Measurements from ENCODE around the gene ZNF79.

DNA sequence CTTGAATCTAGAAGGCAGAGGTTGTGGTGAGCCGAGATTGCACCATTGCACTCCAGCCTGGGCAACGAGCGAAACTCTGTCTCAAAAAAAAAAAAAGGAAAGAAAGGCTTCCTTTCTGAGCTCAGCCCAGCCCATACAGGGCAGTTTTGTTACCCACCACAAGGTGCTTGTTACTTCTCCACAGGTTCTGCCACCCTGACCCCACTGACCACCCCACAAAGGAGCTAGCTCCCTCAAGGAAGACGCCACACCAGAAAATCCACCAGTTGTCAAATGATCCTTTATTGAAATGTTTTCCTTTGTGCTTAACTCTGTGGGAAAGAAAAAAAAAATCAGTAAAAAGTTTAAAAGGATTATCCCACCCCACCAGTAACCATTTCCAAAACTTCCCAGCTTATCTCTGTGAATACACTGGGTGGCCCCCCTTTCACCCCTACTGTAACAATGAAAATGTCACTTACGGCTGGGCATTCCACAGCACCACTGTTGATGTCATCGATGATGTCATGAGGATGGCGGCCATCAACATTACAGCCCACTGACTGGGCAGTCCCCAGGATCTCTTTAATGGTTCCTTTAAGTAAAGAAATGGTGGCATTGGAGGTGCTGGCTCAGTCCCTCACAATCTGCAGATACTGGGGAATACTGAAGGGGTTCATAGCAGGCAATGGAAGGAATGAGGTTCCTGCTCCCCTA, 23.4 kb downstream of the ZNF79 start:
- peak in 1 of 2 experiments; percentile 47; a peak in 2 of 3 replicates for TF ChIP-seq POLR2A (IDR thresholded peaks at IDR 0.05; ENCODE audit: control extremely low read depth in 1 of 2, low read depth in 2 of 2, low read length in 2 of 2)
- TF ChIP-seq JUN (IDR thresholded peaks at IDR 0.05; ENCODE audit: low read depth, low read length) = no peak
- no peak for TF ChIP-seq MAX (IDR thresholded peaks at IDR 0.05)
- TF ChIP-seq, protein P1, sequence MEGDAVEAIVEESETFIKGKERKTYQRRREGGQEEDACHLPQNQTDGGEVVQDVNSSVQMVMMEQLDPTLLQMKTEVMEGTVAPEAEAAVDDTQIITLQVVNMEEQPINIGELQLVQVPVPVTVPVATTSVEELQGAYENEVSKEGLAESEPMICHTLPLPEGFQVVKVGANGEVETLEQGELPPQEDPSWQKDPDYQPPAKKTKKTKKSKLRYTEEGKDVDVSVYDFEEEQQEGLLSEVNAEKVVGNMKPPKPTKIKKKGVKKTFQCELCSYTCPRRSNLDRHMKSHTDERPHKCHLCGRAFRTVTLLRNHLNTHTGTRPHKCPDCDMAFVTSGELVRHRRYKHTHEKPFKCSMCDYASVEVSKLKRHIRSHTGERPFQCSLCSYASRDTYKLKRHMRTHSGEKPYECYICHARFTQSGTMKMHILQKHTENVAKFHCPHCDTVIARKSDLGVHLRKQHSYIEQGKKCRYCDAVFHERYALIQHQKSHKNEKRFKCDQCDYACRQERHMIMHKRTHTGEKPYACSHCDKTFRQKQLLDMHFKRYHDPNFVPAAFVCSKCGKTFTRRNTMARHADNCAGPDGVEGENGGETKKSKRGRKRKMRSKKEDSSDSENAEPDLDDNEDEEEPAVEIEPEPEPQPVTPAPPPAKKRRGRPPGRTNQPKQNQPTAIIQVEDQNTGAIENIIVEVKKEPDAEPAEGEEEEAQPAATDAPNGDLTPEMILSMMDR (IDR thresholded peaks at IDR 0.05; ENCODE audit: control extremely low read depth in 1 of 3, insufficient read depth in 1 of 3, low read depth in 1 of 3, low read length in 3 of 3) = no peak
- TF ChIP-seq SIN3A (conservative IDR thresholded peaks at IDR 0.05 in 1 of 2, IDR thresholded peaks at IDR 0.05 in 1 of 2; ENCODE audit: low read depth in 1 of 2, low read length in 2 of 2) = no peak
- TF ChIP-seq CEBPB (IDR thresholded peaks at IDR 0.05; ENCODE audit: low read depth, low read length) = no peak
- TF ChIP-seq YY1 (IDR thresholded peaks at IDR 0.05; ENCODE audit: low read depth, low read length) = 0 out of 2 replicates have a peak, but pooled peaks have one; percentile 27
- TF ChIP-seq PHF8 (conservative IDR thresholded peaks at IDR 0.05; ENCODE audit: low read depth, low read length) = no peak
- TF ChIP-seq RAD21 (IDR thresholded peaks at IDR 0.05 in 1 of 2, conservative IDR thresholded peaks at IDR 0.05 in 1 of 2; ENCODE audit: low read depth in 2 of 2, low read length in 2 of 2) = no peak
- TF ChIP-seq EZH2 (IDR thresholded peaks at IDR 0.05; ENCODE audit: low read depth, low read length, severe bottlenecking) = no peak
- TF ChIP-seq MAFK (IDR thresholded peaks at IDR 0.05; ENCODE audit: low read depth, low read length) = no peak
- no peak for TF ChIP-seq RXRA (IDR thresholded peaks at IDR 0.05; ENCODE audit: insufficient read depth, low read depth, low read length)

Measured in H1 (cell line).